Duodenal mucosa (tissue), 2 donors: Measurements from ENCODE around the gene NDUFAF7.
"Not testable (repeated sequence)": the region's sequence is repeated elsewhere in the genome, so short reads cannot be mapped to it uniquely, and the experiment has no call there.

Experiments
- H3K27ac ChIP-seq: one replicate; pipeline ENCODE4 v1.7.0; 2013; ENCODE audit warnings: low read depth, low read length
- H3K27me3 ChIP-seq, 2 donors: one replicate each; pipeline ENCODE4 v1.7.0; 2013; ENCODE audit warnings: low read length in 2 of 2, control low read depth in 1 of 2; ENCODE audit not compliant: insufficient read depth in 2 of 2, control insufficient read depth in 1 of 2
- H3K36me3 ChIP-seq, 2 donors: one replicate each; pipeline ENCODE4 v1.7.0; 2013; ENCODE audit warnings: low read length in 2 of 2, control low read depth in 1 of 2; ENCODE audit not compliant: insufficient read depth in 2 of 2, control insufficient read depth in 1 of 2
- H3K4me1 ChIP-seq, 2 donors: one replicate each; pipeline ENCODE4 v1.7.0; 2013; ENCODE audit warnings: low read length in 2 of 2, control low read depth in 1 of 2; ENCODE audit not compliant: insufficient read depth in 2 of 2, control insufficient read depth in 1 of 2
- H3K4me3 ChIP-seq, 2 donors: one replicate each; pipeline ENCODE4 v1.7.0; 2013; ENCODE audit warnings: low read length in 2 of 2, low read depth in 1 of 2
- H3K9ac ChIP-seq, 2 donors: one replicate each; pipeline ENCODE4 v1.7.0; 2013; ENCODE audit warnings: low read length in 2 of 2, low read depth in 1 of 2
- H3K9me3 ChIP-seq, 2 donors: one replicate each; pipeline ENCODE4 v1.7.0; 2013; ENCODE audit warnings: low read length in 2 of 2, control low read depth in 1 of 2; ENCODE audit not compliant: control insufficient read depth in 1 of 2

Gene NDUFAF7

DNA sequence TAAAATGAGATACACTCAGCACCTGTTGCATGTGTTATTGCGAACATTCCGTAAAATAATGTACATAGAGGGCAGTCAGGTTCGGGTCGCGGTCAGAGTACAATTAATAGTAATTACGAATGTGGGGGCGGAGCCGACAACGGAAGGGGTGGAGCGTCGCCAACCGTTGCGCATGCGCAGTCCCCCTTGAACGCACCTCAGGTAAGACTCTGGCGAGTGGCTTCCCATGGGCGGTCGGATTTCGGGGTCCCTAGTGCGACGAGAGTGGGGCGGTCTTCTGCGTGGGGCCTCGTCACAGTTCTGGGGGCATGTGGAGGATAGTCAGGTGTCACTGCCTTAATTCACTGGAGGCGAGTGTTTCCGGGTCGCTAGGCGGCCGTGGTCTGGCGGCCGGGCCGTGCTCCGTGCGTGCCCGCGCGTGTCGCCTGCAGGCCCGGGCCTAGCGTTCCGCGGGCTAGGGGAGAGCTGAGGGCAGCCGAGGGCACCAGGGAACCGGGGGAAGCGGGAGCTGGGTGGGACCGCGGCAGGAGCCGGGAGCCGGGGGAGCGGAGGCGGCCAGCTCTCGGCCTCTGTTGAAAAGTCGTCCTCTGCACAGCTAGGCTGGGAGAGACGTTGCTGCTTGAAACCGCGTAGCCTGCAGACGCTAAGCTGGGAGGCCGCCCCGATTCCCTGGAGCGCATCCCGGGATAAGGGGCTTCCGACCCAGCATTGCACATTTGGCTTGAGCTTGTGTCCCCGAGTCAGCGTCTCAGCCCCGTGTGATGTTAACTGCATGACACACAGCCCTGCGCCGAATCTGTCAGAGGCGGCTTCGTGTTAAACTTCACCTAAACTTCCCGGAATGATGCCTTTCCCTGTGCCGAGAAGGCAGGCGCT, 34.9 kb upstream of the NDUFAF7 start, which contains the start of gene CEBPZOS:
Gene CEBPZOS (plus strand): TSS at position 177 of the 876 bp plus-strand sequence. CDS start 3,209 bp downstream, outside the sequence.
- Histone ChIP-seq H3K9ac (peak within 1 kb of the TSS; percentile 75 to 89), H3K4me3 (peak within 1 kb of the TSS; percentile 83 to 93), H3K27ac (peak within 1 kb of the TSS; percentile 92), H3K27me3 (no peaks in the 10 kb centered on the region), H3K36me3 (peaks cover 2 to 6% of the 10 kb centered on the region in 2 donors), H3K4me1 (peaks cover 6 to 11% of the 10 kb centered on the region in 2 donors), H3K9me3 (no peaks in the 10 kb centered on the region)

DNA sequence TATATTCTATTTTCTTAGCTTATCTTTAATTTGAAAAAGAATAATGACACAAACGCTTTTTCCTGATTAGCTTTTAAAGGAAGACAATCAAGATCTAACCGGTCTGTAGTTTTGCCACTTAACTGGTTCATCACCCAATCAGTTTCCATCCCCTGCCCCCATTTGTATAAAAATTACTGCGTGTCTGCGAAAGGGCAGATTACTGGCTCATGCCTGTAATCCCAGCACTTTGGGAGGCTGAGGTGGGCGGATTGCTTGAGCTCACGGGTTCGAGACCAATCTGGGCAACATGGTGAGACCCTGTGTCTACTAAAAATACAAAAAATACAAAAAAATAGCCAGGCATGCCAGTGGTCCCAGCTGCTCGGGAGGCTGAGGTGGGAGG, 32.8 kb upstream of the NDUFAF7 start:
- no peak overlapping the region for H3K4me3 ChIP-seq
- peaks cover 0 to 4% of the 10 kb centered on the region in 2 donors for H3K9me3 ChIP-seq
- peaks cover 6 to 11% of the 10 kb centered on the region in 2 donors for H3K4me1 ChIP-seq
- no peak overlapping the region for H3K27ac ChIP-seq
- H3K27me3 ChIP-seq = no peaks in the 10 kb centered on the region
- H3K9ac ChIP-seq = no peak overlapping the region
- peaks cover 6 to 16% of the 10 kb centered on the region in 2 donors for H3K36me3 ChIP-seq

DNA sequence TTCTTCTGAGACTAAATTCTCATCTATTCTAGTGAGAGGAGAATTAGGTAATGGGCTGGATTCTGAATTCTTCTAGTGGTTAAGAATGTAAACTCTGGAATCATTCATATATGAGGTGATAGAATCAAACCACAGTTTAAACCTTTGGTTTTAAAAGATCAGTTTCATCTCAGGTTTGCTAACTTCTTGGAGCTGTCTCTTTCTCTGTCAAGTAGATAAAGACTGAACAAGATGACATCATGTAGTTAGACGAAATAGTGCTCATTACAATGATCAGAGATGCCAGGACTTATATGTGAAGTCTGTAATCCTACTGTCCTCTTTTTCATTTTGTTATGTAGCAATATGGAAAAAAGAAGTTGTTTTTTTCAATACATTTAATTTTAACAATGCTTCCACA, 30.2 kb upstream of the NDUFAF7 start:
- H3K36me3 ChIP-seq = peaks cover 10 to 36% of the 10 kb centered on the region in 2 donors

DNA sequence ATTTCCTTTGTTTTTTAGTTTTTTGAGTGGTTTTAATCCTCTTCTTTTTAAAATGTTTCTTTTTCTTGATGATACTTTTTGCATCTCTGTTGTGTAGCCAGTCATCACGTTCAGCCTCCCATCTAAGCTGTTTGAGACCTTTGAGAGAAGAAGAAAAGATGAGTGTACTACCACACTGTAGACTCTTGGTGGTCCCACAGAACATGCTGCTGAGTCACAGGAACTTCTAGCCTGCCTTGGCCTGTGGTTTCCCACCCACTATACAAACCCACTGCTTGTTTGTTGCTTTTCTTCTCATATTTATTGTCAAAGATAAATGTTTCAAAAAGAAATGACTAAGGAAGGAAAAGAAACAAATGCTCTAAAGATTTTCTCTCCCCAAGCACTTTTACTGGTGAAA, 29.7 kb upstream of the NDUFAF7 start:
- Histone ChIP-seq H3K27me3 (no peaks in the 10 kb centered on the region), H3K4me3 (no peak overlapping the region), H3K27ac (no peak overlapping the region), H3K36me3 (peaks cover 10 to 41% of the 10 kb centered on the region in 2 donors), H3K4me1 (peaks cover 6 to 11% of the 10 kb centered on the region in 2 donors), H3K9me3 (peaks cover 2 to 7% of the 10 kb centered on the region in 2 donors), H3K9ac (no peak overlapping the region)

More for the DNA sequence above, 30.2 kb upstream of the NDUFAF7 start:
- peaks cover 2 to 6% of the 10 kb centered on the region in 2 donors for H3K9me3 ChIP-seq
- no peak overlapping the region for H3K9ac ChIP-seq
- H3K27me3 ChIP-seq = no peaks in the 10 kb centered on the region
- H3K4me3 ChIP-seq = no peak overlapping the region
- H3K4me1 ChIP-seq = peaks cover 6 to 11% of the 10 kb centered on the region in 2 donors
- H3K27ac ChIP-seq = no peak overlapping the region

DNA sequence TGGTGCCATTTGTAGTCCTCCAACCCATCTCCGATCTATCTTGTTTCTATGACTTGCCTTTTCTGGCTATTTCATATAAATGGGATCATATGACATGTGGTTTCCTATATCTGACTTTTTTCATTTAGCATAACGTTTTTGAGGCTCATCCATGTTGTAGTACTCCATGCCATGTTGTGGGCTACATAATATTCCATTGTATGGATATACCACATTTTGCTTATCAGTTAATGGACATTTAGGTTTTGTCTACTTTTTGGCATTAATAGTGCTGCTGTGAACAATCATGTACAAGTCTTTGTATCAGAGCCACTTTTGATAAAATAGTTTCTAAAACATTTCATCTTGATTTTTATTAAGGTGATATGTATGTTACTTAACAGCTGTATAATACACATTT, 27.8 kb upstream of the NDUFAF7 start:
- Histone ChIP-seq H3K27ac (no peak overlapping the region), H3K9ac (no peak overlapping the region), H3K36me3 (peaks cover 15 to 60% of the 10 kb centered on the region in 2 donors), H3K27me3 (no peaks in the 10 kb centered on the region), H3K4me1 (no peaks in the 10 kb centered on the region), H3K4me3 (no peak overlapping the region), H3K9me3 (peaks cover 5 to 16% of the 10 kb centered on the region in 2 donors)

DNA sequence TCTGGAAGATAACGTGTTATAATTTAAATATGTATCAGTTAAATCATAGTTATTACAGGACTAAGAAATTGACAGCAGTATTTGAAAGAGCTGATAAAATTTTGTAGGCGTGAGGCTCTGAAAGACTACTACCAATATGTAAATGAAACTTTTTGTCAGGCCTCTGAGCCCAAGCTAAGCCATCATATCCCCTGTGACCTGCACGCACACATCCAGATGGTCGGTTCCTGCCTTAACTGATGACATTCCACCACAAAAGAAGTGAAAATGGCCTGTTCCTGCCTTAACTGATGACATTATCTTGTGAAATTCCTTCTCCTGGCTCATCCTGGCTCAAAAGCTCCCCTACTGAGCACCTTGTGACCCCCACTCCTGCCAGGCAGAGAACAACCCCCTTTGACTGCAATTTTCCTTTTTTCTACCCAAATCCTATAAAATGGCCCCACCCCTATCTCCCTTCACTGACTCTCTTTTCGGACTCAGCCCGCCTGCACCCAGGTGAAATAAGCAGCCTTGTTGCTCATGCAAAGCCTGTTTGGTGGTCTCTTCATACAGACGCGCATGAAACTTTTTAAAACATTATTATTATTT, 26.3 kb upstream of the NDUFAF7 start:
- not testable (repeated sequence) for H3K27me3 ChIP-seq, H3K4me3 ChIP-seq, H3K9ac ChIP-seq, H3K27ac ChIP-seq, H3K4me1 ChIP-seq
- peaks cover 7 to 16% of the 10 kb centered on the region in 2 donors for H3K9me3 ChIP-seq
- peaks cover 19 to 74% of the 10 kb centered on the region in 2 donors for H3K36me3 ChIP-seq

DNA sequence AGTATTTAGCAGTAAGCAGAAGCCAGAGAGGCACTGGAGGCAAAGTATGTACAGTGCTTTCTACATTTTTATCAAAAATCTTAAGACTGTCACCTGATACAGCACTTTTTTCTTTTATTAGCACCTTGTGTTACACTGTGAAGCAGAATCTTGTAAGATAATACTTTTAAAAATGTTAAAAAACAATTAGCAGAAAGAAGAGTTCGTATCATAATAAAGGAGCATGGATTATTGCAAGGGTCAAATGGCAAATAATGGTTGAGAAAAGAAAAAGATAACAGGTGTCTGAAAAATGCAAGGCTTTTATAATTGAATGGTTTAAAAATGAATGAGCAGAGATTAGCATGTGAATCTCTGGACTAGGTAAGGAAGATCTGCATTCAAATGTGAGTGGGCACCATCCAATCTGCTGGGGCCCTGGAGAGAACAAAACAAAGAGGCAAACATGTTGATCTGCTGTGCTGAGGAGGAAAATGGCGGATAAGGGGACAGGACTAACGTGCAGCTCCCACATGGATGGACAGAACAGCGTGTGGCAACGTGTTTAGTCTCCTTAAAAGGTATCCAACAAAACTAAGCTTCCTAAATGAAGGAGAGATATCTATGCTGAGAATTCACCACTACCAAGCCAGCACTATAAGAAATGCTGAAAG, 25.6 kb upstream of the NDUFAF7 start:
- Histone ChIP-seq H3K27me3 (no peaks in the 10 kb centered on the region), H3K4me3 (no peak overlapping the region), H3K27ac (no peak overlapping the region), H3K36me3 (peaks cover 25 to 81% of the 10 kb centered on the region in 2 donors), H3K9ac (no peak overlapping the region), H3K4me1 (peaks cover 0 to under 1% of the 10 kb centered on the region in 2 donors), H3K9me3 (peaks cover 7 to 16% of the 10 kb centered on the region in 2 donors)

DNA sequence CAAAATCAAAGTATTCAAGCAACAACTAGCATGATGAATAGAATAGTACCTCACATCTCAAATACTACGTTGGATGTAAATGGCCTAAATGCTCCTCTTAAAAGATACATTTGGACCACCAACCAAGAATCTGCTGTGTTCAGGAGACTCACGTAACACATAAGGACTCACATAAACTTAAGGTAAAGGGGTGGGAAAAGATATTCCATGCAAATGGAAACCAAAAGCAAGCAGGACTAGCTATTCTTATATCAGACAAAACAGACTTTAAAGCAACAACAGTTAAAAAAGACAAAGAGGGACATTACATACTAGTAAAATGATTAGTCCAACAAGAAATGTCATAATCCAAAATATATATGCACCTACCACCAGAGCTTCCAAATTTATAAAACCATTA, 24.7 kb upstream of the NDUFAF7 start:
- Histone ChIP-seq H3K36me3 (peaks cover 31 to 83% of the 10 kb centered on the region in 2 donors), H3K9me3 (peaks cover 7 to 16% of the 10 kb centered on the region in 2 donors)
- not testable (repeated sequence) for H3K27me3 ChIP-seq, H3K27ac ChIP-seq, H3K9ac ChIP-seq, H3K4me3 ChIP-seq, H3K4me1 ChIP-seq

DNA sequence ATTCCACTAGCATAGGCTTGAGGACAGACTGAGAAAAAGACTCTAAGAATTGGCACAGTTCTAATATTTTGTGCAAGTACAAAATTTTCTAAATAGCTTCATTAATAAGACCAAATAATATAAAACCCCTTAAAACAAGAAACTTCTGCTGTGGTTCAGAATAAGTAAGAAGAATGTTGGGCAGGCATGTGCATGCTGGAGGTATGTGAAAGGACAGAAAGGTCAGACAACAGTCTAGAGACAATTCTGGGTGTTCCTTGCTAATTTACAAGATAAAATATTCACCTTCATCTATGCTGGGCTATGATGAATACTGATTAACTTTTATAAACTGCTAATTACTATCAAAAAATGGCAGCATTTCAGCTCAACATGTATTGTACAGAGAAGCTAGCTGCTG, 20.2 kb upstream of the NDUFAF7 start:
- H3K36me3 ChIP-seq = peaks cover 37 to 87% of the 10 kb centered on the region in 2 donors
- H3K4me1 ChIP-seq = peaks cover 0 to 12% of the 10 kb centered on the region in 2 donors
- H3K27ac ChIP-seq = no peak overlapping the region
- H3K9me3 ChIP-seq = peaks cover 4 to 10% of the 10 kb centered on the region in 2 donors
- H3K27me3 ChIP-seq = no peaks in the 10 kb centered on the region
- no peak overlapping the region for H3K4me3 ChIP-seq
- no peak overlapping the region for H3K9ac ChIP-seq

DNA sequence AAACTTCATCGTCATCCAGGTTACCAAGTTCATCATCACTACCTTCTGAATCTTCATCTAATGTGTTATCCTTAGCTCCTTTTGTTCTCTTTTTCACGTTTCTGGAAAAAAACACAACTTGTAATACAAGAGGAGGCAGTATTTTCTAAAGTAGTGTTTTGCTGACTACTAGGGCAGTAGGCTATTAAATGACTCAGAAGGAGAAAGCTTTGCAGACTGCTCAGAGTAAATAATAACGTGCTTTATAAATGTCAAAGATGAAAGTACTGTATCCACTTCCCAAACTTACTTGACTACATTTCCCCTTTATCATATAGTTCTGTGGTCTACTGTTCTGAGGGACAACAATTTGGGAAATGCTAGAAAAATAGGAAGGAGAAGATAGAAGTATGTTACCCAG, 19.5 kb upstream of the NDUFAF7 start:
- peaks cover 4 to 7% of the 10 kb centered on the region in 2 donors for H3K9me3 ChIP-seq
- H3K9ac ChIP-seq = no peak overlapping the region
- H3K27ac ChIP-seq = no peak overlapping the region
- peaks cover 43 to 87% of the 10 kb centered on the region in 2 donors for H3K36me3 ChIP-seq
- H3K4me1 ChIP-seq = peaks cover 0 to 12% of the 10 kb centered on the region in 2 donors
- no peaks in the 10 kb centered on the region for H3K27me3 ChIP-seq
- H3K4me3 ChIP-seq = no peak overlapping the region
